WTC11 (cell line): ENCODE data around the gene FES. TPM values are rescaled to one million over a fixed set of nuclear protein-coding genes. Genes with fewer than 3 reads are reported as not detected.

Experiments used
- ATAC-seq: fragments of 200-7000 bp; cut with Tn5 transposase; 2 replicates; pipeline ENCODE4 v1.10.0; 2021; ENCODE audit warnings: mild to moderate bottlenecking, moderate library complexity
- CTCF ChIA-PET: fragments of 300-600 bp; sonication (Branson Sonifier 250); formaldehyde crosslinking; loops from one replicate; lab custom pipeline; 2021; ENCODE audit warnings: antibody characterized with exemption; lab: Charles Lee
- POLR2A ChIA-PET: fragments of 350-600 bp; sonication (Branson Sonifier 250); formaldehyde crosslinking; loops from one replicate; lab custom pipeline; 2021; ENCODE audit warnings: antibody characterized with exemption; lab: Charles Lee
- DNase-seq: peaks from one replicate; pipeline ENCODE4 v3.0.0; 2021; ENCODE audit warnings: low spot score
- H3K27ac Mint-ChIP-seq: 2 replicates; pipeline ENCODE4 v1.8.0; 2021; ENCODE audit warnings: mixed read lengths
- H3K27me3 Mint-ChIP-seq: 2 replicates; pipeline ENCODE4 v1.8.0; 2021; ENCODE audit warnings: low read depth, mild to moderate bottlenecking, moderate library complexity, mixed read lengths
- H3K36me3 Mint-ChIP-seq: 2 replicates; pipeline ENCODE4 v1.8.0; 2021; ENCODE audit warnings: mixed read lengths
- H3K4me1 Mint-ChIP-seq: 2 replicates; pipeline ENCODE4 v1.8.0; 2022; ENCODE audit warnings: mixed read lengths
- H3K4me3 Mint-ChIP-seq: 2 replicates; pipeline ENCODE4 v1.8.0; 2021; ENCODE audit warnings: mild to moderate bottlenecking, moderate library complexity, mixed read lengths
- H3K9me3 Mint-ChIP-seq: 2 replicates; pipeline ENCODE4 v1.8.0; 2021; ENCODE audit warnings: mixed read lengths
- AFF4 ChIP-seq: sonication (generic); formaldehyde crosslinking; IDR thresholded peaks from 2 replicates; pipeline ENCODE4 v1.8.1; 2023; ENCODE audit warnings: mild to moderate bottlenecking, missing genetic modification reagents, borderline replicate concordance
- ATF3 ChIP-seq: sonication (generic); formaldehyde crosslinking; conservative IDR thresholded peaks from 2 replicates; pipeline ENCODE4 v1.8.1; 2022; ENCODE audit warnings: mild to moderate bottlenecking, missing genetic modification reagents
- CDX4 ChIP-seq: fragments of 250-450 bp; sonication (Bioruptor Pico); IDR thresholded peaks from 2 replicates; pipeline ENCODE4 v1.9.0; 2021; ENCODE audit warnings: moderate library complexity, mild to moderate bottlenecking, inconsistent platforms, borderline replicate concordance
- EMX1 ChIP-seq: fragments of 250-450 bp; sonication (Bioruptor Pico); IDR thresholded peaks from 2 replicates; pipeline ENCODE4 v1.8.0; 2021; ENCODE audit warnings: mild to moderate bottlenecking
- JUN ChIP-seq: sonication (generic); formaldehyde crosslinking; IDR thresholded peaks from 2 replicates; pipeline ENCODE4 v1.8.0; 2023; ENCODE audit warnings: mild to moderate bottlenecking, missing genetic modification reagents
- MAX ChIP-seq: sonication (generic); formaldehyde crosslinking; IDR thresholded peaks from 2 replicates; pipeline ENCODE4 v1.8.0; 2022; ENCODE audit warnings: mild to moderate bottlenecking, missing genetic modification reagents
- MLX ChIP-seq: sonication (generic); formaldehyde crosslinking; IDR thresholded peaks from 2 replicates; pipeline ENCODE4 v1.8.1; 2023; ENCODE audit warnings: mild to moderate bottlenecking, missing genetic modification reagents, moderate library complexity
- NFATC4 ChIP-seq: fragments of 250-450 bp; sonication (Bioruptor Pico); IDR thresholded peaks from 2 replicates; pipeline ENCODE4 v1.9.0; 2021; ENCODE audit warnings: mild to moderate bottlenecking
- NR2C2 ChIP-seq: sonication (generic); formaldehyde crosslinking; IDR thresholded peaks from 2 replicates; pipeline ENCODE4 v1.8.0; 2022; ENCODE audit warnings: mild to moderate bottlenecking, missing genetic modification reagents
- NR3C1 ChIP-seq: sonication (generic); formaldehyde crosslinking; conservative IDR thresholded peaks from 2 replicates; pipeline ENCODE4 v1.8.1; 2023; ENCODE audit warnings: low read depth, mild to moderate bottlenecking, missing genetic modification reagents
- OVOL2 ChIP-seq: fragments of 250-450 bp; sonication (Bioruptor Pico); IDR thresholded peaks from 2 replicates; pipeline ENCODE4 v1.9.0; 2021; ENCODE audit warnings: mild to moderate bottlenecking, borderline replicate concordance
- PRDM15 ChIP-seq: sonication (generic); formaldehyde crosslinking; IDR thresholded peaks from 2 replicates; pipeline ENCODE4 v1.8.0; 2022; ENCODE audit warnings: missing genetic modification reagents
- PRRX2 ChIP-seq: fragments of 250-450 bp; sonication (Bioruptor Pico); IDR thresholded peaks from 2 replicates; pipeline ENCODE4 v1.8.0; 2021; ENCODE audit warnings: mild to moderate bottlenecking
- ZBTB21 ChIP-seq: sonication (generic); formaldehyde crosslinking; IDR thresholded peaks from 2 replicates; pipeline ENCODE4 v1.8.1; 2023; ENCODE audit warnings: mild to moderate bottlenecking, missing genetic modification reagents, borderline replicate concordance
- ZNF138 ChIP-seq: sonication (generic); formaldehyde crosslinking; conservative IDR thresholded peaks from 2 replicates; pipeline ENCODE4 v1.8.1; 2022; ENCODE audit warnings: mild to moderate bottlenecking, moderate library complexity, missing genetic modification reagents
- ZNF281 ChIP-seq: sonication (generic); formaldehyde crosslinking; IDR thresholded peaks from 2 replicates; pipeline ENCODE4 v1.8.0; 2023; ENCODE audit warnings: mild to moderate bottlenecking, missing genetic modification reagents
- total RNA-seq: library from RNA; stranded (reverse); gene quantifications from 3 replicates; pipeline ENCODE4 v1.2.3, GENCODE V29; 2021

Gene FES
- total RNA-seq, 1 experiment from 2014 or later: 10.0 TPM

GRCh38 chr15:90892023-90892422 is 7.7 kb downstream of the FES start:
- Mint-ChIP-seq H3K4me1 (no peaks in the 10 kb centered on the region), H3K4me3 (no peak overlapping the region), H3K27ac (no peak overlapping the region), H3K27me3 (no peaks in the 10 kb centered on the region), H3K9me3 (no peaks in the 10 kb centered on the region), H3K36me3 (no peaks in the 10 kb centered on the region)
- CTCF ChIA-PET: interaction anchor here (1.0 to 1.9 kb wide), 3 partner anchors 10 to 250 kb away, joined by 3 to 6 read pairs (median 4); no protein-coding TSS in a partner anchor
- no peak for ATAC-seq
- DNase-seq: no peak
- POLR2A ChIA-PET: no interaction called here
- TF ChIP-seq PRRX2 (CRISPR knock-in tag): no peak
- no peak for TF ChIP-seq ATF3 (CRISPR knock-in tag)
- no peak for TF ChIP-seq ZBTB21 (CRISPR knock-in tag)
- no peak for TF ChIP-seq MAX (CRISPR knock-in tag)
- no peak for TF ChIP-seq JUN
- no peak for TF ChIP-seq OVOL2 (CRISPR knock-in tag)
- TF ChIP-seq NFATC4: no peak
- no peak for TF ChIP-seq AFF4 (CRISPR knock-in tag)
- no peak for TF ChIP-seq CDX4 (CRISPR knock-in tag)
- no peak for TF ChIP-seq EMX1 (CRISPR knock-in tag)
- TF ChIP-seq ZNF281 (CRISPR knock-in tag): no peak
- no peak for TF ChIP-seq NR3C1 (CRISPR knock-in tag)
- TF ChIP-seq ZNF138: no peak
- no peak for TF ChIP-seq MLX (CRISPR knock-in tag)
- TF ChIP-seq PRDM15 (CRISPR knock-in tag): no peak
- no peak for TF ChIP-seq NR2C2 (CRISPR knock-in tag)
